Hematopoietic multipotent progenitor cell treated with erythropoietin and hydrocortisone succinate and interleukin-3 and kit ligand, for 15 days (in vitro differentiated cells): ENCODE measurements around the gene IFRD2.
A peak's percentile ranks its signal among the peaks of the same experiment; 100 is the strongest.
"Not testable (repeated sequence)": the region's sequence is repeated elsewhere in the genome, so short reads cannot be mapped to it uniquely, and the experiment has no call there.

Source experiments
- DNase-seq: peaks from one replicate; pipeline ENCODE4 v3.0.0-alpha.2; 2015; ENCODE audit warnings: low spot score

IFRD2 gene

DNA sequence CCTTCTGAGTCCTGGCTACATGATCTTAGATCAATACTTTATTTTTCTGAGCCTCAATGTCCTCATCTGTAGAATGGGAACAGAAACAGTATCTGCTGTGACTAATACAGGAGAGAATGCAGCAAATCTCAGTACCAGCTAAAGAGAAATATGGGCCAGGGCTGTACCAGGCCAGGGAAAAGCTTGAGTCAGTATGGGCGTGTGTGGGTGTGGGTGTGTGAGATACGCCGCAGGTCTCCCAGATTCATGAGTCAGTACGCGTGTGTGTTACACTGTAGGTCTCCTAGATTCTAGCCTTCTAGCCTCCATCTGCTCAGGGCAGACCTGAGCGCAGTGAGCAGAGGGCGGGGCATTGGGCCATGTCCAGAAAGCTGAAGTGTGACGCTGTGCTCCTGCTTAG, 41.0 kb downstream of the IFRD2 start:
- peak; percentile 78 for DNase-seq

DNA sequence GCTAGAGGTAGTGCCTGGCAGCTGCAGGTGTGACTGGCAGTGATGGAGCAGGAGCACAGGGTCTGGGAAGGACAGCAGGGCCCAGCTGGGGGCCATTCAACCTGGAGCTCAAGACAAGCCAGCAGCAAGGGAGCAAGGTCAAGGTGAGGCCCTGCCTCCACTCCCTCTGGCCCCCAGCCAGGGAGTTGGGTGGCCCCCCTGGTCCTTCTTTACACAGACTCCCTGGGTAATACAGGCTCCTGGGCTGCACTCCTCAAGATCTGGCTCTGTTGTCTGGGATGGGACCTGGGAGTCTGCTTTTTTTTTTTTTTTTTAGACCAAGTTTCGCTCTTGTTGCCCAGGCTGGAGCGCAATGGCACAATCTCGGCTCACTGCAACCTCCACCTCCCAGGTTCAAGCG, 41.7 kb downstream of the IFRD2 start:
- DNase-seq, result no peak

DNA sequence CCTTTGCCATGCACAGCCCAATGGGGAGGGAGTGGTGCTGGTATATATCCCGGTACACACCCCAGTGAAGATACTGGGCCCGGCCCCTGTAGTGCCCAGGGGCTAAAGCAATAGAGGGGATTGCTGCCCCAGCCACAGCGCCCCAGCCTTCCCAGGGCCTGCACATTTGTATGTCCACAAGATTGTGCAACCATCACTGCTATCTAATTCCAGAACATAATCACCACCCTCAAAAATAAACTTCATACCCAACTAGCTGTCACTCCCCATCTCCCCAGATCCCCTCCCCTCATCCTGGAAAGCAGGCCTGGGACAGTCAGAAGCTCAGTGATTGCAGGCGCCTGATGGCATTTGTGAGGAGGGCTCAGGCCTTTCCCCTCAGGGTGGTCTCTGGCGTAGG, 42.8 kb downstream of the IFRD2 start:
- no peak for DNase-seq

- DNase-seq, result no peak
These were observed 43.8 kb downstream of the IFRD2 start for GRCh38 chr3:50248387-50248786.

DNA sequence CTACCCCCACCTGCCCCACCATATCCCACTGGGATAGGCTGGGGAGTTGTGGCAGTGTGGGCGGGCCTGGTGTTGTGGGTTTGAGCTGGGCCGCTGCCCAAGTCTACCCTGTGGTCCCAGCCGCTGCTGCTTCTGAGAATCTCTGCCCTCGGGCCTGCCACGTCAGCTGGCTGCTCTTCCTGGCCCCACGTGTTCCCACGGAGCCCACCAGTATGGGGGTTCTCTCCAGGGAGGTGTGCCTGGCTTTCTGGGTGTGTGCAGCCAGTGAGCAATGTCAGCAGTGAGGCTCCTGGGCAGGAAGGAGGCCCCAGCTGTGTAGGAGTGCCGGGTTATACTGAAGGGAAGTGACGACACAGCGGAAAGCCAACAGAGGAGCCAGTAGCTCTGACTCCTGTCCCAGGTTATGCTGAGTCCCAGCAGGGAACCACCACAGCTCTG, 45.7 kb downstream of the IFRD2 start:
- no peak for DNase-seq

DNA sequence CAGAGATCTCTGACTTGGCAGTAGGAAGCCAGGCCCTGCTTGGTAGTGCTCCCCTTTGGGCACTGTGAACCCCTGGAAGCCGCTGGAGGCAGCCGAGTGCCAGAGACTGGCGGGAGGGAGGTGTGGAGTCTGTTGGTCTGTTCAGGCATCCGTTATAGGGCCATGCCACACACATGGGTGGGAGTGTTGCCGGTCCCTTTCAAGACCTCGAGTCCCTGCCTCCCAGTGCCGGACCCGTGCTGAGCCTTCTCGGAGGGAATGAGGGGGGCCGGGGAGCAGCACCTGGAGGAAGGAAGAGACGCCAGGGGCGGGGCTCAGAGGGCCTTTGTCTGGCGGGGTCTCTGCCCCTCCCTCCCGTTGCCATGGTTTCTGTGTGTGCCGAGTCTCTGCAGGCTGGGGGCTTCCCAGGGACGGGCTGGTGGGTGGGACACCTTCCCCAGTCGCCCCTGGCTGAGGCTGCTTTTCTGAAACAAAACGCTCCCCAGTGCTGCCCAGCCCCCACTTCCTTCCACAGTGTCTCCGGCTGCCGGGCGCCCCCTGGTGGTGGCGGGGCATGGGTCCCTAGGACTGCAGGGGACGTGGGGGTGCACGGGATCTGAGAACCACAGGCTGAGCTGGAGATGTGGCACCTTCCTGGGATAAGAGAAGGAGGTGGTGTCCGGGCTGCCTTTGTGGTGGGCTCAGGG, 46.3 kb downstream of the IFRD2 start:
- DNase-seq, result peak; percentile 89

DNA sequence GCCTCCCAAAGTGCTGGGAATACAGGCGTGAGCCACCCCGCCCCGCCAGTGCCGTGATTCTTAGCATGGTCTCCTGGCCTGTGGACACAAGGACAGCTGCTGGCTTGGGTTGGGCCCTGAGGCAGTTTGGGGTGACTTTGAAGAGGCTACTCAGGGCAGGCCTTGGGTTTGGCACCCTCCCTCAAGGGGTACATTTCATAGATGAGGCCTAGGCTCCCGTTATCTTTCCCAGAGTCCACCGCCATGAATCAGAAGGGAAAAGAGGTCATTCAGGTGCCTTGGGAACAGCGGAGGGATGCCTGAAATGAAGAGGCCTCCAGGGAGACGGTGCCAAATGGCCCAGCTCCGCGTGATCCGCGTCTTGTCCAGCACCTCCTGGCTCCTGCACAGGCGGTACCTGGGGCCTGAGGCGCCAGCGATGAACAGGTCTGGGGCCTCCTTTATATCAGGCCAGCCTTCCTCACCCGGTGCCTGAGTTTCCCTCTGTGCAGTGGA, 46.9 kb downstream of the IFRD2 start:
- DNase-seq, result no peak

DNA sequence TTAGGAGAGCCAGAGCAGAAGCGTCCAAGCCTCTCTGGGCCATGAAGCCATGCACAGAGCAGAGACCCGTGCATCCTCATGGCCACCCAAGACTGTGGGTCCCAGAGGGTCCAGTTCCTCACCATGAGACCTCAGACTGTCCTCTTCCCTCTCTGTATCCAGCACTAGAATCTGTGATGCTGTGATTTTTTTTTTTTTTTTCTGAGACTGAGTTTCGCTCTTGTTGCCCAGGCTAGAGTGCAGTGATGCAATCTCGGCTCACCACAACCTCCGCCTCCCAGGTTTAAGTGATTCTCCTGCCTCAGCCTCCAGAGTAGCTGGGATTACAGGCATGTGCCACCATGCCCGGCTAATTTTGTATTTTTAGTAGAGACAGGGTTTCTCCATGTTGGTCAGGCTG, 47.4 kb downstream of the IFRD2 start:
- DNase-seq, result not testable (repeated sequence)

DNA sequence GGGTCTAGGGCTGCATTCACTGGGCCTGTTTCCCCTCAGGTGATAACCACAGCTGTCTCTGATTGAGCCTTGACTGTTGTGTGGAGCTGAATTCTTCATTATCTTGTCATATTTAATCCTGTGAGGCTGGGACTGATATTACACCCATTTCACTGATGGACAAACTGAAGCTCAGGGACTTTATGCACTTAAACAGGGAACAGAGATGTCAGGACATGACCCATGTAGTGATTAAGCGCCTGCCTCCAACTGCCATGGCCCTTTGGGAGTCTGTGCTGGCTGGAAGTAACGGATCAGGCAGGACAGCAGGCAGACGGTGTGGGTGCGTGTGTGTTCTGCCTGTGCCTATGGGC, 48.7 kb downstream of the IFRD2 start:
- DNase-seq, result no peak

DNA sequence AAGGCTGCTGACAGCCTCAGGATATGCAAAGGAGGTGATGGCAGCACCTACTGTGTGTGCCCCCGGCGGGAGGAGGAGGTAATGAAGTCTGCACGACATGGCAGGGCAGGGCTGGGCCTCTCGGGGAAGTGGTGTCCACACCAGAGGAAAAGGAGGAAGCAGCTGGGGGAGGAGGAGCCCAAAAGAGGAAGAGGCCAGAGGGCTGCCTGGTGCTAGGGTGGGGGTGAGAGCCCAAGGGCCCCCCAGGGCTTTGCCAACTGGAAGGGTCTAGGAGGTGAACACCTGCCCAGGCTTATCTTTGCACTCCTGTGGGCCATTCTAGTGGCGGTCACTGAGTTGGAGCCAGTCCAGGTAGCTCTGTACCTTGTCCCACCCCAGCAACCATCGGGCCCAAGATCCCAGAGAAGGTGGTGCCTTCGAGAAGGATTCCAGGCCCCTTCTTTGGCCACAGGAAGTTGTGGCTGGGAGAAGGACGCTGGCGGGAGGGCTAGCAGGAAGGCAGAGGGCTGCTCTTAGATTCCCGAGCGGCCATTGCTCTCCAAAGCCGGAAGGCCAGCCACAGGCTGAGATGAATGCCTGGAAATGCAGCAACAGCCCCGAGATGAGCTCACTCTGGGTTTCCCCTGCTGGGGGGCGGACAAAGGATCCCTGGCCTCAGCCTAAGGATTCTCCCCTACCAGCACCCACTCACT, 49.2 kb downstream of the IFRD2 start:
- DNase-seq, result no peak

- DNase-seq, result no peak
These were observed 49.9 kb downstream of the IFRD2 start for GRCh38 chr3:50242381-50242770.

- no peak for DNase-seq
These were observed 50.4 kb downstream of the IFRD2 start for GRCh38 chr3:50241713-50242380.

DNA sequence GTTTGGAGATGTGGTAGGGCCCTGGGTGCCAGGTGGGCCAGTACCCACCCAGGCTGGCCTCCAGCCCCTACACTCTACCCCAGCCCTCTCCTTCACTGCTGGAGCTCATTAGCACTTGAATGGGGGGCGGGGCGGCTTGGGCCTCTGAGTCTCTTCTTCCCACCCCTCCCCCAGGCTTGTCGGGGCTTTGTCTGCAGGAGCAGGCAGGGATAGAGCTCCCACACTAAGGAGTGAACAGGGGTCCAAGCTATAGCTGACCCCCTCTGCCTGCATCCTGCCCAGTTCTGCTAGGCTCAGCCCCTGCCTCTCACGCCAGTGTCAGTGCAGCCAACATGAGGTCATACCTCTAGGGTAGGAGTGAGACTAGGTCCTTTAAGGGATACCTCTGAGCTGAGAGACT, 51.1 kb downstream of the IFRD2 start:
- DNase-seq, result no peak

DNA sequence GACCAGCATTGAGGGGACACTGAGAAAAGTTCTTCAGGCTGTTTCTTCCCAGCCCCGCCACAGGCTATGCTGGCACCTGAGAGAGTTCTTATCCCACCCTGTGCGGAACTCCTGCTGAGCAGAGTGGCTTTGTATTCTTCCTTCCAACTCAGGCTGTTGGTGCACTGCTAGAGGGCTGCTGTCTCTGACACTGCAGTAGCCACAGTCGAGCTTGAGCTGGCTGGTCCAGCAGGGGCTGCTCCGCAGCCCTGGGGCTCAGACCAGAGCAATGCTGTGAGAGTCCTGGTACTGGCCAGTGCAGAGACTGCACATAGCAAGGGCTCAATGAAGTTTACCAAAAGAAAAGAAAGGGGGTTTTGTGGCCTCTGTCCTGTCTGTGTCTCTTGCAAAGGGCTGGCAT, 52.6 kb downstream of the IFRD2 start:
- no peak for DNase-seq

- DNase-seq, result peak; percentile 84
These were observed 53.6 kb downstream of the IFRD2 start for GRCh38 chr3:50238549-50239026.

DNA sequence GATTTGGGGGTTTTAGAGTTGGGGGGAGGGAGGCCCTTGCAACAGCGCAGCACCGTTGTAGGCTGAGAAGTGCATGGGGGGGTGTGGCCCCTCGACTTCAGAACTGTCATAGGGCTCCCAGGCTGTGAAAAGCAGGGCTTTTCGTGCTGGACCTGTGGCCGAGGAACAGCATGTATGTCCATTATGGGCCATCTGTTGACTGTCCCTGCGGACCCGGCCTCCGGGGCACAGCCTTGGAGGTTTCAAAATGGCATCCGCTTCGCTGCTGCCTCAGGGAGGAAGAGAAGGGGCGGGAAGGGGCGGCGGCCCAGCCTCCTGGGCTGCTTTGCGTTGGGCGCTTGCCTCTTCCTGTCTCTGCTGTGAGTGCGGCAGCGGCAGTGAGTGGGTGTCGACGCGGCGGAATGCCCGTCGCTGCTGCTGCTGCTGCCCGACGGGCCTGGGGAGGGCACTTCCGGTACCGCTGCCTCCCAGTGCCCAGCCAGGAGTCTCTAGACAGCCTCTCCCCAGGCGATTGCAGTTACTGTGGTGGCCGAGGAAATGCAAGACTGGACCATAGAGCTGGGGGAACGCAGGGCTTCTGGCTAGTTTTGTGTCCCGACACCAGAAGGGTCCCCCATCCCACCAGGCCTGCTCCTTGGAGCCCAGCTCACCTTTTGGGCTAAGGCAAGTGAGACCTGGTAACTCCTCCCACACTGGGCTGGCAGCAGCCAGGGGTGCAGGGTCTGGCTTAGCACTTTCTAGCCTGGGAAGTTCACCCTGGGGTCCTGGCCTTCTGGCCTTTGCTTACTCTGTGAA, 54.3 kb downstream of the IFRD2 start:
- peak; percentile 60 for DNase-seq
